ENCODE measurements around the gene SYNE2. TPM values are rescaled to one million over a fixed set of nuclear protein-coding genes. Genes with fewer than 3 reads are reported as not detected.

Gene SYNE2
- total RNA-seq, 1 donor from 2014 or later = 105 TPM

DNA sequence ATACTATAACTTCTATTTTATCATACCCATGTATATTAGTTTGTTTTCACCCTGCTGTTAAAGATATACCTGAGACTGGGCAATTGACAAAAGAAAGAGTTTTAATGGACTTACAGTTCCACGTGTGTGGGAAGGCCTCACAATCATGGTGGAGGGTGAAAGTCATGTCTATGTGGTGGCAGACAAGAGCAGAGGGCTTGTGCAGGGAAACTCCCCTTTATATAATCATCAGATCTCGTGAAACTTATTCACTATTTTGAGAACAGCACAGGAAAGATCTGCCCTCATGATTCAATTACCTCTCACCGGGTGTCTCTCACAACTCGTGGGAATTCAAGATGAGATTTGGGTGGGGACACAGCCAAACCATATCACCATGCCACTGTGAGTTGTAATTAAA lies 135.8 kb downstream of the SYNE2 start:
- no peaks in the 10 kb centered on the region for H4K20me1 ChIP-seq (ENCODE audit: low read depth)
- no peaks in the 10 kb centered on the region for H3K79me2 ChIP-seq (ENCODE audit: low read depth)
- Mint-ChIP-seq H3K9me3 (no peaks in the 10 kb centered on the region), H3K36me3 (peaks cover 14% of the 10 kb centered on the region), H3K4me3 (no peak overlapping the region), H3K27me3 (ENCODE audit: insufficient read depth, low read depth) (no peaks in the 10 kb centered on the region), H3K4me1 (peaks cover 9% of the 10 kb centered on the region), H3K27ac (no peak overlapping the region)
- no peaks in the 10 kb centered on the region for H3K27me3 ChIP-seq
- H3K27ac ChIP-seq = no peak overlapping the region
- H2AFZ ChIP-seq (replicated peaks) = no peak overlapping the region
- H3F3A ChIP-seq (ENCODE audit: low read depth) = no peaks in the 10 kb centered on the region
- no peak for TF ChIP-seq EZH2 (IDR thresholded peaks at IDR 0.05)
- no peak for TF ChIP-seq EZH2phosphoT487 (IDR thresholded peaks at IDR 0.05)
- TF ChIP-seq, protein P1, sequence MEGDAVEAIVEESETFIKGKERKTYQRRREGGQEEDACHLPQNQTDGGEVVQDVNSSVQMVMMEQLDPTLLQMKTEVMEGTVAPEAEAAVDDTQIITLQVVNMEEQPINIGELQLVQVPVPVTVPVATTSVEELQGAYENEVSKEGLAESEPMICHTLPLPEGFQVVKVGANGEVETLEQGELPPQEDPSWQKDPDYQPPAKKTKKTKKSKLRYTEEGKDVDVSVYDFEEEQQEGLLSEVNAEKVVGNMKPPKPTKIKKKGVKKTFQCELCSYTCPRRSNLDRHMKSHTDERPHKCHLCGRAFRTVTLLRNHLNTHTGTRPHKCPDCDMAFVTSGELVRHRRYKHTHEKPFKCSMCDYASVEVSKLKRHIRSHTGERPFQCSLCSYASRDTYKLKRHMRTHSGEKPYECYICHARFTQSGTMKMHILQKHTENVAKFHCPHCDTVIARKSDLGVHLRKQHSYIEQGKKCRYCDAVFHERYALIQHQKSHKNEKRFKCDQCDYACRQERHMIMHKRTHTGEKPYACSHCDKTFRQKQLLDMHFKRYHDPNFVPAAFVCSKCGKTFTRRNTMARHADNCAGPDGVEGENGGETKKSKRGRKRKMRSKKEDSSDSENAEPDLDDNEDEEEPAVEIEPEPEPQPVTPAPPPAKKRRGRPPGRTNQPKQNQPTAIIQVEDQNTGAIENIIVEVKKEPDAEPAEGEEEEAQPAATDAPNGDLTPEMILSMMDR (IDR thresholded peaks at IDR 0.05) = no peak
- no peaks in the 10 kb centered on the region for H3K9me3 ChIP-seq (ENCODE audit: low read depth)
- no peaks in the 10 kb centered on the region for H3K4me1 ChIP-seq
- H3K4me3 ChIP-seq = no peak overlapping the region
- H3K36me3 ChIP-seq = no peaks in the 10 kb centered on the region
- no peak overlapping the region for H3K4me2 ChIP-seq
- H3K9ac ChIP-seq = no peak overlapping the region
- no peak for DNase-seq (ENCODE audit: low spot score)

DNA sequence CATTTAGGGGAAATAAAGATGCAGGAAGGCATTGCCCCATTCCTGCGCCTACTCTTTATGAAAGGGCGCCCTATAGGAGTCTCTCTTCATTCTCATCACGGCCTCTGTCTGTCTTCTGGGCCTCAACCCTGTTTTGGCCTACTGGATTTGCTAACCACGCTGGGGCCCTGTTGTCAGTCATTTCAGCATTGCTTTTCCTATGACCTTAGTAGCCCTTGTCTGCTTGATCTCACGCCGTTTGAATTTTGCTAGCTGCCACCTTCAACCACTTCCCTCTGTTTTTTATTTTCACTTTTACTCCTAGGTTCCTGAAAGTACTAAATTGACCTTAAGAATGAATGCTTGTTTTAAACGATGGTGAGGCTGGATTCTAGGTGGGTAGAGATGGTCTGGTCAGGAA lies 139.0 kb downstream of the SYNE2 start:
- Histone ChIP-seq H2AFZ (replicated peaks) (no peak overlapping the region), H3K4me3 (no peak overlapping the region), H3K27me3 (no peaks in the 10 kb centered on the region), H3K9ac (no peak overlapping the region), H3K4me2 (no peak overlapping the region), H3F3A (ENCODE audit: low read depth) (no peaks in the 10 kb centered on the region), H3K9me3 (ENCODE audit: low read depth) (no peaks in the 10 kb centered on the region), H3K4me1 (no peaks in the 10 kb centered on the region), H3K36me3 (no peaks in the 10 kb centered on the region), H4K20me1 (ENCODE audit: low read depth) (no peaks in the 10 kb centered on the region), H3K79me2 (ENCODE audit: low read depth) (no peaks in the 10 kb centered on the region), H3K27ac (no peak overlapping the region)
- Mint-ChIP-seq H3K36me3 (peaks cover 28% of the 10 kb centered on the region), H3K9me3 (no peaks in the 10 kb centered on the region), H3K4me1 (peaks cover 14% of the 10 kb centered on the region), H3K27me3 (ENCODE audit: insufficient read depth, low read depth) (no peaks in the 10 kb centered on the region), H3K4me3 (no peak overlapping the region), H3K27ac (no peak overlapping the region)
- no peak for DNase-seq (ENCODE audit: low spot score)
- TF ChIP-seq EZH2 (IDR thresholded peaks at IDR 0.05) = no peak
- no peak for TF ChIP-seq EZH2phosphoT487 (IDR thresholded peaks at IDR 0.05)
- TF ChIP-seq, protein P1 (IDR thresholded peaks at IDR 0.05) = no peak

DNA sequence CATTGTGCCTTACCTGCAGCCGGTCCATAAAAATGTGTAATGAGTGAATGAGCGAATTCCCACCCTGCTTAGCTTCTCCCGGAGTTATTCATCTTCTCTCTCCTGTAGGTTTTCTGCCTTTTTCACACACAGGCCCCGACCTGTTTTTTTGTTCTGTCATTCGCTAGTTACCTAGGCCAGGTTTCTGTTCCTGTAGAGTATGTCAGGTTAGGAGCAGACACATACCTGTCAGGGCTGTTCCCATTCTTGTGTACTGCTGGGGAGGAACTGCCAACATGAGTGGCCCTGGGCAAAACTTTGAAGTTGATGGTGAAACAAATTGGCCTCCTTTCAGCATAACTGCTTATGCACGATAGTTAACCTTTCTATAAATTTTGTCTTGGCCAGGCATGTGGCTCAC lies 140.1 kb downstream of the SYNE2 start:
- H3K9me3 ChIP-seq (ENCODE audit: low read depth) = no peaks in the 10 kb centered on the region
- no peak overlapping the region for H3K27ac ChIP-seq
- no peaks in the 10 kb centered on the region for H3K36me3 ChIP-seq
- peaks cover 37% of the 10 kb centered on the region for H3K36me3 Mint-ChIP-seq
- no peak overlapping the region for H3K4me3 Mint-ChIP-seq
- no peak overlapping the region for H3K4me2 ChIP-seq
- H3K27me3 Mint-ChIP-seq (ENCODE audit: insufficient read depth, low read depth) = no peaks in the 10 kb centered on the region
- H3K27me3 ChIP-seq = no peaks in the 10 kb centered on the region
- H3K4me1 Mint-ChIP-seq = peaks cover 9% of the 10 kb centered on the region
- no peaks in the 10 kb centered on the region for H3F3A ChIP-seq (ENCODE audit: low read depth)
- H4K20me1 ChIP-seq (ENCODE audit: low read depth) = no peaks in the 10 kb centered on the region
- no peaks in the 10 kb centered on the region for H3K9me3 Mint-ChIP-seq
- no peak overlapping the region for H3K9ac ChIP-seq
- H3K27ac Mint-ChIP-seq = no peak overlapping the region
- no peak overlapping the region for H2AFZ ChIP-seq (replicated peaks)
- DNase-seq (ENCODE audit: low spot score) = no peak
- H3K79me2 ChIP-seq (ENCODE audit: low read depth) = no peaks in the 10 kb centered on the region
- no peaks in the 10 kb centered on the region for H3K4me1 ChIP-seq
- TF ChIP-seq, protein P1 (IDR thresholded peaks at IDR 0.05) = no peak
- TF ChIP-seq EZH2phosphoT487 (IDR thresholded peaks at IDR 0.05) = no peak
- no peak for TF ChIP-seq EZH2 (IDR thresholded peaks at IDR 0.05)
- no peak overlapping the region for H3K4me3 ChIP-seq

Data from neural progenitor cell (in vitro differentiated cells).